GM15510 (cell line): ENCODE data around the gene TRERF1.

Experiments used
- POLR2A ChIP-seq: IDR thresholded peaks from 3 replicates; pipeline ENCODE4 v1.6.1; 2011; ENCODE audit warnings: borderline replicate concordance; ENCODE audit not compliant: insufficient read length; ENCODE audit errors: extremely low read depth

Gene TRERF1

GRCh38 chr6:42193491-42193894, 258.2 kb downstream of the TRERF1 start:
- TF ChIP-seq POLR2A, result no peak

GRCh38 chr6:42190554-42191183, 261.1 kb downstream of the TRERF1 start:
- TF ChIP-seq POLR2A, result no peak

GRCh38 chr6:42188406-42188805, 263.3 kb downstream of the TRERF1 start:
- TF ChIP-seq POLR2A, result no peak

GRCh38 chr6:42185597-42185996, 266.1 kb downstream of the TRERF1 start:
- no peak for TF ChIP-seq POLR2A

- TF ChIP-seq POLR2A, result no peak
Observed at GRCh38 chr6:42184475-42184874, 267.3 kb downstream of the TRERF1 start.

GRCh38 chr6:42182101-42182500, 269.6 kb downstream of the TRERF1 start:
- no peak for TF ChIP-seq POLR2A

GRCh38 chr6:42179945-42180313, 271.8 kb downstream of the TRERF1 start:
- no peak for TF ChIP-seq POLR2A

GRCh38 chr6:42179261-42179944, 272.3 kb downstream of the TRERF1 start:
- no peak for TF ChIP-seq POLR2A

- TF ChIP-seq POLR2A, result no peak
Observed at GRCh38 chr6:42177514-42178364, 274.0 kb downstream of the TRERF1 start.

GRCh38 chr6:42176981-42177380, 274.7 kb downstream of the TRERF1 start:
- TF ChIP-seq POLR2A, result no peak

- no peak for TF ChIP-seq POLR2A
Observed at GRCh38 chr6:42175860-42176259, 275.9 kb downstream of the TRERF1 start.
